IMR-90 (cell line): Measurements from ENCODE around the gene ENAH. TPM values are rescaled to one million over a fixed set of nuclear protein-coding genes. Genes with fewer than 3 reads are reported as not detected.

Source experiments
- ATAC-seq: fragments of 200-7000 bp; cut with Tn5 transposase; 2 replicates; pipeline ENCODE4 v1.9.1; 2020; ENCODE audit warnings: low read depth, mild to moderate bottlenecking, moderate library complexity
- BruUV-seq: library from RNA; stranded (reverse); fragments of 400-500 nt; replicated peaks from 2 replicates; lab custom pipeline; 2021; lab: Mats Ljungman, UMichigan
- CTCF ChIA-PET: fragments of 300-600 bp; formaldehyde crosslinking; extraction: SDS; loops from one replicate; lab custom pipeline; 2021; ENCODE audit warnings: antibody characterized with exemption; lab: Yijun Ruan, JAX
- POLR2A ChIA-PET: fragments of 300-600 bp; sonication (Branson Sonifier 250); formaldehyde crosslinking; loops from one replicate; lab custom pipeline; 2022; ENCODE audit warnings: antibody characterized with exemption; ENCODE audit not compliant: unreplicated experiment; lab: Charles Lee
- DNase-seq: peaks from one replicate; pipeline ENCODE4 v3.0.0; 2013
- H2AFZ ChIP-seq: replicated peaks from 2 replicates; pipeline ENCODE3; 2013; ENCODE audit warnings: low read length, mild to moderate bottlenecking; ENCODE audit not compliant: poor library complexity
- H2AK5ac ChIP-seq: 2 replicates; pipeline ENCODE4 v1.6.1; 2013; ENCODE audit warnings: low read depth, low read length, inconsistent platforms
- H2AK9ac ChIP-seq: replicated peaks from 2 replicates; pipeline ENCODE3; 2013; ENCODE audit warnings: mild to moderate bottlenecking, low read depth, low read length, moderate library complexity; ENCODE audit not compliant: poor library complexity
- H2BK120ac ChIP-seq: 2 replicates; pipeline ENCODE4 v1.6.1; 2013; ENCODE audit warnings: low read depth, low read length, inconsistent platforms
- H2BK15ac ChIP-seq: 3 replicates; pipeline ENCODE4 v1.6.1; 2013; ENCODE audit warnings: low read depth, low read length, inconsistent platforms
- H2BK20ac ChIP-seq: 2 replicates; pipeline ENCODE4 v1.6.1; 2013; ENCODE audit warnings: low read depth, mild to moderate bottlenecking, inconsistent platforms, low read length, moderate library complexity
- H2BK5ac ChIP-seq: 2 replicates; pipeline ENCODE4 v1.6.1; 2013; ENCODE audit warnings: mild to moderate bottlenecking, low read depth, low read length, inconsistent platforms; ENCODE audit not compliant: poor library complexity, severe bottlenecking
- H3K14ac ChIP-seq: replicated peaks from 2 replicates; pipeline ENCODE4 v1.6.1; 2013; ENCODE audit warnings: low read depth, low read length, inconsistent platforms
- H3K18ac ChIP-seq: 2 replicates; pipeline ENCODE4 v1.6.1; 2013; ENCODE audit warnings: low read depth, low read length, control low read depth
- H3K23ac ChIP-seq: 2 replicates; pipeline ENCODE4 v1.6.1; 2013; ENCODE audit warnings: low read depth, low read length, inconsistent platforms
- H3K27ac ChIP-seq: 2 replicates; pipeline ENCODE4 v1.5.1; 2013; ENCODE audit warnings: mild to moderate bottlenecking, control low read depth, low read length; ENCODE audit not compliant: insufficient read depth
- H3K27me3 ChIP-seq: 2 replicates; pipeline ENCODE4 v1.6.1; 2013; ENCODE audit warnings: low read length; ENCODE audit not compliant: control insufficient read depth, insufficient read depth
- H3K36me3 ChIP-seq: 2 replicates; pipeline ENCODE4 v1.6.1; 2013; ENCODE audit warnings: low read length, mixed read lengths; ENCODE audit not compliant: control insufficient read depth, insufficient read depth
- H3K4ac ChIP-seq: 2 replicates; pipeline ENCODE4 v1.6.1; 2013; ENCODE audit warnings: low read depth, low read length, inconsistent platforms
- H3K4me1 ChIP-seq: 2 replicates; pipeline ENCODE4 v1.6.1; 2013; ENCODE audit warnings: low read length, mixed read lengths; ENCODE audit not compliant: control insufficient read depth, insufficient read depth
- H3K4me2 ChIP-seq: 2 replicates; pipeline ENCODE4 v1.6.1; 2013; ENCODE audit warnings: low read depth, mild to moderate bottlenecking, control low read depth, low read length, moderate library complexity
- H3K4me3 ChIP-seq: 2 replicates; pipeline ENCODE4 v1.5.1; 2013; ENCODE audit warnings: low read depth, mild to moderate bottlenecking, control low read depth, low read length, moderate library complexity; ENCODE audit not compliant: insufficient read depth
- H3K56ac ChIP-seq: 2 replicates; pipeline ENCODE4 v1.6.1; 2013; ENCODE audit warnings: low read length, inconsistent platforms; ENCODE audit not compliant: insufficient read depth; ENCODE audit errors: extremely low read depth
- H3K79me1 ChIP-seq, 2 experiments: 2 replicates each; pipeline ENCODE4 v1.6.1; 2013; ENCODE audit warnings: low read length in 2 of 2, inconsistent platforms in 1 of 2, low read depth in 1 of 2
- H3K9ac ChIP-seq: 2 replicates; pipeline ENCODE4 v1.6.1; 2013; ENCODE audit warnings: low read depth, low read length, control low read depth
- H3K9me1 ChIP-seq: 2 replicates; pipeline ENCODE4 v1.6.1; 2013; ENCODE audit warnings: low read length, inconsistent platforms; ENCODE audit not compliant: insufficient read depth
- H3K9me3 ChIP-seq: 2 replicates; pipeline ENCODE4 v1.6.1; 2013; ENCODE audit warnings: low read length; ENCODE audit not compliant: control insufficient read depth, insufficient read depth
- H4K20me1 ChIP-seq: 2 replicates; pipeline ENCODE4 v1.6.1; 2013; ENCODE audit warnings: low read length, inconsistent platforms; ENCODE audit not compliant: insufficient read depth
- H4K5ac ChIP-seq: 2 replicates; pipeline ENCODE4 v1.6.1; 2013; ENCODE audit warnings: mild to moderate bottlenecking, low read depth, low read length, control low read depth
- H4K8ac ChIP-seq, 2 experiments: 2 replicates each; pipeline ENCODE4 v1.6.1; 2013; ENCODE audit warnings: low read depth in 2 of 2, low read length in 2 of 2, control low read depth in 1 of 2, inconsistent platforms in 1 of 2
- H4K91ac ChIP-seq: 2 replicates; pipeline ENCODE4 v1.6.1; 2013; ENCODE audit warnings: low read depth, low read length, inconsistent platforms; ENCODE audit not compliant: insufficient read depth
- CHD1 ChIP-seq: IDR thresholded peaks from 2 replicates; pipeline ENCODE4 v1.6.1; 2012; ENCODE audit warnings: low read depth, low read length, improper control_type of control experiment
- FOS ChIP-seq: fragments of 150-350 bp; IDR thresholded peaks from 2 replicates; pipeline ENCODE4 v1.6.1; 2016; ENCODE audit warnings: low read depth, low read length
- WGBS, 2 experiments: methylation state at CpG; one replicate each; pipeline versions ENCODE4 v1.1.5 to v1.1.7; 2013; ENCODE audit warnings: missing lambda C conversion rate in 2 of 2; ENCODE audit not compliant: insufficient read length in 1 of 2; ENCODE audit errors: extremely low coverage in 2 of 2; 5-methylcytosine and 5-hydroxymethylcytosine counted together
- dilution Hi-C: fragments of 300-500 bp; cut with HindIII; formaldehyde crosslinking; loops from one replicate; pipeline ENCODE4 v1.14.3; 2018; ENCODE audit warnings: low sequenced_read_pairs; ENCODE audit not compliant: unreplicated experiment
- in situ Hi-C: fragments of 300-500 bp; cut with MboI; formaldehyde crosslinking; loops from 3 replicates; pipeline ENCODE4 v1.14.3; 2019; ENCODE audit warnings: low sequenced_read_pairs, inconsistent platforms, mixed read lengths
- intact Hi-C: fragments of 100-400 bp; cut with micrococcal nuclease; formaldehyde crosslinking; loops from 2 replicates; pipeline ENCODE4 v1.10.0; 2022
- polyA plus RNA-seq, 3 experiments: library from polyadenylated mRNA; depleted of rRNA; stranded (reverse); fragments of >200 nt; gene quantifications; 2 replicates each; pipeline ENCODE4 v1.2.3, GENCODE V29; 2012; ENCODE audit warnings: low replicate concordance in 1 of 3
- total RNA-seq: library from RNA; depleted of rRNA; stranded (reverse); fragments of >200 nt; gene quantifications from 2 replicates; pipeline ENCODE4 v1.2.3, GENCODE V29; 2012

Gene ENAH
- total and polyA plus RNA-seq, 2 of the 4 experiments (the other 2 are of a cell fraction) = 61.3 to 86.9 TPM

- Histone ChIP-seq H2AK5ac (0 out of 2 replicates have a peak overlapping the region, but pooled peaks have one; percentile 15), H3K18ac (no peak overlapping the region; the same call in 1 of the 2 replicates), H3K36me3 (peaks cover 2% of the 10 kb centered on the region; the same call in 1 of the 2 replicates), H3K79me1 (peaks cover 20 to 68% of the 10 kb centered on the region in 2 experiments), H4K8ac (no peak overlapping the region), H3K14ac (peak overlapping the region; percentile 55; the same call in 1 of the 2 replicates), H3K9me3 (no peaks in the 10 kb centered on the region), H4K5ac (no peak overlapping the region), H3K4me1 (peaks cover 15% of the 10 kb centered on the region), H2AK9ac (no peak overlapping the region), H3K27me3 (no peaks in the 10 kb centered on the region), H3K9ac (no peak overlapping the region), H3K56ac (no peak overlapping the region), H2BK15ac (no peak overlapping the region), H3K4ac (peak overlapping the region; percentile 13; the same call in 1 of the 2 replicates), H3K4me2 (no peak overlapping the region), H3K23ac (no peak overlapping the region), H2AFZ (no peak overlapping the region), H4K20me1 (peaks cover 65% of the 10 kb centered on the region), H3K4me3 (no peak overlapping the region), H2BK5ac (no peak overlapping the region), H4K91ac (no peak overlapping the region), H3K9me1 (peaks cover 15% of the 10 kb centered on the region), H2BK120ac (no peak overlapping the region), H2BK20ac (peak overlapping the region; percentile 10; the same call in 1 of the 2 replicates), H3K27ac (no peak overlapping the region)
- ChIA-PET CTCF (interaction anchor here (0.6 to 1.7 kb wide), 3 partner anchors 55 to 145 kb away, joined by 3 to 5 read pairs (median 3); no protein-coding TSS in a partner anchor), POLR2A (no interaction called here)
- dilution Hi-C loops (no loop called here), in situ Hi-C loops (no loop called here), intact Hi-C loops (no loop called here)
- no peak for ATAC-seq
- no peak for DNase-seq
- no peak for TF ChIP-seq CHD1
- no peak for TF ChIP-seq FOS
- no CpG with 5 or more reads among the region's 2 CpGs for WGBS, 2 experiments
- no TSS peak for BruUV-seq
These were observed 25.5 kb downstream of the ENAH start for GRCh38 chr1:225627304-225627947.
